HG03159 (cell line): ENCODE data around the gene AMDHD1.

Experiments
- ATAC-seq: cut with Tn5 transposase; IDR thresholded peaks from one replicate; pipeline ENCODE4 v1.9.1; 2021; ENCODE audit warnings: mild to moderate bottlenecking, moderate library complexity; ENCODE audit not compliant: unreplicated experiment

The AMDHD1 gene

GRCh38 chr12:95994476-95994875 is 51.3 kb downstream of the AMDHD1 start:
- ATAC-seq = no peak

- no peak for ATAC-seq
Measured at GRCh38 chr12:95995238-95996031, 52.3 kb downstream of the AMDHD1 start.

GRCh38 chr12:95996034-95996658 is 53.0 kb downstream of the AMDHD1 start, which contains the start of gene HAL:
Gene HAL (minus strand): TSS chr12:95996344. CDS start chr12:95995910, 434 bp downstream.
- ATAC-seq = no peak

DNA sequence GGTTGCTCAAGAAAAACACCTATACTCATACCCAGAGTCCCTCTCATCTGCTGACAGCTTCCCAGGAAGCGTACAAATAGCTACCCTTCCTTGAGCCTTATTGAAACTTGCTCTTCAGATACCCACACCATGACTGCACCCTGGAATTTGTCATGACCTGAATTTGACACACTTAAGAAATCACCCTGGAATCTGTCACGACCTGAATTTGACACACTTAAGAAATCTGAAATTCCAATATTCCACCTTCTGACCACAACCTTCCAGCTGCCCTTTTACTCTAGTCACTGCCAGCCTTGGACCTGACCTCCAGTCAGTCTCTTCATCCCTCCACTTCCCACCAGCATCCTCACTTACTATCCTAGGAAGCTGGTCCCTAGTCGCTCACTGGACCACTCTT is 54.1 kb downstream of the AMDHD1 start:
- no peak for ATAC-seq

DNA sequence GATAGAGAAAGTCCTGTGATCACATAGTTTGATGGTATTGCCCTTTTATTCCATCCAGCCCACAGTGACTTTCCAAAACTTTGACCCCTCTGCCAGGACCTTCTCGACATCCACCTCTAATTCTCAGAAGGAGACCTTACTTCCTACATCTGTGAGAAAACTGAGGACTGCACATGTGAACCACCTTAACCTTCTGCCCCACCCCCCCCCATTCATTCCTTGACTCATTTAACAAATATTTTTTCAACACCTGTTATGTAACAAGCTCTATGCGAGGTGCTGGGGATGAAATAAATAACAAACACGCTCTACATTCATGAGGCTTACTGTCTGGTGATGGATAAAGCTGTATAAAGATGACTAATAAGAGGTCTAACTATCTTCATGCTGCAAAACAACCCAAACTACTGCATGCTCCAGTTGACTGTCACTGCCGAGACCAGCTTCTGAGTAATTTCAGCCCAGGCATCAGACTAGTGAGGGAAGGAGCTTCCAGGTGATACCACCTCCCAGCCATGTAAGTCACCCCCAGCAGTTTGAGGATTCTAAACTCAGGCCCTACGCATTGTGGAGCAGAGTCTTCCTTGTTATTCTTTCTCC is 54.9 kb downstream of the AMDHD1 start:
- no peak for ATAC-seq

DNA sequence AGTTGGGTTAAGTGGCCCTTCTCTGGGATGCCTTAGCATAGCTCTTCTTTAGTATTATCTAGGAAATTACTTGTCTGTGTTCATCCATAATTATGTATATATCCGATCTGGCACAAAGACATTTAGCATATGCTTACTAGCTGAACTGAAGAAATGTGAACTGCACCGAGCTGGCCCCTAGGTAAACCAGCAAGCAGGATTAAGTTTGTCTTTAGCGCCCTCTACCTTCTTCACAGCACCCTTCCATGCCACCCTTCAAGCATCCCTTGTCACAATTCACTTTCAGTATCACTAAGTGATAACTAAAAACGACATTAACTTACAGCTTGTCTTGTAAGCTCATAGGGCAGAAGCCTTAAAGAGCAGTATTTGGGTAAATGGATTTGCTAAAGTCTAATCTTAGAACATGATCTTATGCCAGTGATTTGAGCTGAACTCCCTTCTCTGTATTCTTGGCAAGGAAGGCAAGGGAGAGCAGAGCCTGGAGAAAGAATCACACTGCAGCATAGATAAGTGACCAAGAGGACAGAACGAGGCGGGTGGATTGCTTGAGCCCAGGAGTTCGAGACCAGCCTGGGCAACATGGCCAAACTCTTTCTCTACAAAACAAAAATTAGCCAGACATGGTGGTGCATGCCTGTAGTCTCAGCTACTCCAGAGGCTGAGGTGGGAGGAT is 55.6 kb downstream of the AMDHD1 start:
- ATAC-seq = peak; percentile 99

- ATAC-seq = no peak
Measured at GRCh38 chr12:95999484-95999883, 56.4 kb downstream of the AMDHD1 start.

DNA sequence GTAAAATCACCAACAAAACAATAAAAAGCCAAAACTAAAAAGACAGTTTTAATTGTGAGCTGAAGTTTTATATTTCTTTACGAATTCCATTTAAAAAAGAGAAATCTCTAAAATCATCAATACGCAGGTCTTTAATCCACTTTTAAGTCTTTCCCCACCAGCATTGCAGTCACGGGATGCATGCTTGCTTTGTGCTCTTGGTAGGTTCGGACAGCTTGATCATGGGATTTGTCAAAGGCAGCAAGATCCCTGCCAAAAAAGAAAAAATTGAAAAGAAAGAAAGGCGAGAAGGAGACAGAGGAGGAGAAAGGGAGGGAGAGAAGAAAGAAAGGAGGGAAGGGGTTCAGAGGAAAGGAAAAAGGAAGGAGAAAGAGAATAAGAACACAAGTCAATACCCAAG is 57.7 kb downstream of the AMDHD1 start:
- ATAC-seq = no peak

GRCh38 chr12:96006727-96007126 is 63.6 kb downstream of the AMDHD1 start:
- no peak for ATAC-seq

- ATAC-seq = no peak
Measured at GRCh38 chr12:96007729-96008128, 64.6 kb downstream of the AMDHD1 start.

- ATAC-seq = no peak
Measured at GRCh38 chr12:96014943-96015599, 71.9 kb downstream of the AMDHD1 start.

DNA sequence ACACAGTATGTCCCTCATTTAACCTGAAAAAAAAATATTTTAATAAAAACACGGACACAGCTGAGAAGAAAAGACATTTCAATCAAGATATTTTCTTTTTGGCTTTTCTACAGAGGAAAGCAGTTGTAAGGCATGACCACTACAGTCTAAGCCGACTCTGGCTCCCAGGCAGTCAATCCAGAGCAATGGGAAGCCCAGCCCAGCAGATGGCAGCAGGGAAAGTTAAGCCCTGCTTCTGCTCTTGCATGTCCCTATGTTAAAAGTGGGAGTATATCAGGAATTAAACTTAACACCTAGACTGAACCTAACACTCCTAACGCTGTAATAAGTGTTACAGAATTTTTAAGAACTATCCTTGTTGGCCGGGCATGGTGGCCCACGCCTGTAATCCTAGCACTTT is 72.5 kb downstream of the AMDHD1 start:
- ATAC-seq = no peak
